Measurements from ENCODE around the gene STK26.

The STK26 gene

DNA sequence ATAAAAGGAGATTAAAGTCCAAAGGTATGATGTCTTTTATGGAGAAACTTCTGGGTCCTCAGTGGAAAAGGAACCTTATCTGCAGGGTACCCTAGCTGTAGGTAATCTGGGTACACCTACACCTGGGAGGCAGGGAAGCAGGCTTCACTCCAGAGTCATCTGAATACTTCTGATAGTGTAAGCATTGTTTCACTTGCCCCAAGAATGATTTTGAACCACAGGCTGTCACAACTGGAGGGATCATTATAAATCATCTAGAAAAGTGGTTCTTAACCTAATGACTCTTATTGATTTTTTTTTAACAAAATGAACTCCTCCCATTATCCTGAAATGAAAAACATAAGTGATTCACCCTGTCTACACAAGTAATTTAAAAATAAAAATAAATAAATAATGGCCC, 44.0 kb upstream of the STK26 start:
- TF ChIP-seq, protein P1, sequence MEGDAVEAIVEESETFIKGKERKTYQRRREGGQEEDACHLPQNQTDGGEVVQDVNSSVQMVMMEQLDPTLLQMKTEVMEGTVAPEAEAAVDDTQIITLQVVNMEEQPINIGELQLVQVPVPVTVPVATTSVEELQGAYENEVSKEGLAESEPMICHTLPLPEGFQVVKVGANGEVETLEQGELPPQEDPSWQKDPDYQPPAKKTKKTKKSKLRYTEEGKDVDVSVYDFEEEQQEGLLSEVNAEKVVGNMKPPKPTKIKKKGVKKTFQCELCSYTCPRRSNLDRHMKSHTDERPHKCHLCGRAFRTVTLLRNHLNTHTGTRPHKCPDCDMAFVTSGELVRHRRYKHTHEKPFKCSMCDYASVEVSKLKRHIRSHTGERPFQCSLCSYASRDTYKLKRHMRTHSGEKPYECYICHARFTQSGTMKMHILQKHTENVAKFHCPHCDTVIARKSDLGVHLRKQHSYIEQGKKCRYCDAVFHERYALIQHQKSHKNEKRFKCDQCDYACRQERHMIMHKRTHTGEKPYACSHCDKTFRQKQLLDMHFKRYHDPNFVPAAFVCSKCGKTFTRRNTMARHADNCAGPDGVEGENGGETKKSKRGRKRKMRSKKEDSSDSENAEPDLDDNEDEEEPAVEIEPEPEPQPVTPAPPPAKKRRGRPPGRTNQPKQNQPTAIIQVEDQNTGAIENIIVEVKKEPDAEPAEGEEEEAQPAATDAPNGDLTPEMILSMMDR (IDR thresholded peaks at IDR 0.05; ENCODE audit: borderline replicate concordance, extremely low read depth, low read length, poor library complexity, severe bottlenecking): no peak
- TF ChIP-seq EZH2 (IDR thresholded peaks at IDR 0.05; ENCODE audit: borderline replicate concordance, low read depth, low read length, severe bottlenecking): no peak
- no peak overlapping the region for H3K27ac ChIP-seq (ENCODE audit: low read length)
- no peaks in the 10 kb centered on the region for H3K9me3 ChIP-seq (ENCODE audit: insufficient read depth, low read length, severe bottlenecking)
- H4K20me1 ChIP-seq (ENCODE audit: insufficient read depth, low read length): no peaks in the 10 kb centered on the region
- DNase-seq (no peak), ATAC-seq (ENCODE audit: insufficient read depth, low read depth) (no peak)
- H3K36me3 ChIP-seq (ENCODE audit: insufficient read depth, low read length): no peaks in the 10 kb centered on the region
- H3K4me2 ChIP-seq (ENCODE audit: insufficient read depth, low read length): no peak overlapping the region
- H2AFZ ChIP-seq (ENCODE audit: low read depth, low read length): no peak overlapping the region
- H3K4me3 ChIP-seq (ENCODE audit: low read depth in 1 of 2, low read length in 2 of 2): no peak overlapping the region
- no peaks in the 10 kb centered on the region for H3K27me3 ChIP-seq (ENCODE audit: insufficient read depth, low read length, poor library complexity)
- no peak overlapping the region for H3K9ac ChIP-seq (ENCODE audit: low read depth, low read length)
- H3K4me1 ChIP-seq (ENCODE audit: insufficient read depth, low read length): no peaks in the 10 kb centered on the region
- H3K79me2 ChIP-seq (ENCODE audit: insufficient read depth, low read length): no peaks in the 10 kb centered on the region

DNA sequence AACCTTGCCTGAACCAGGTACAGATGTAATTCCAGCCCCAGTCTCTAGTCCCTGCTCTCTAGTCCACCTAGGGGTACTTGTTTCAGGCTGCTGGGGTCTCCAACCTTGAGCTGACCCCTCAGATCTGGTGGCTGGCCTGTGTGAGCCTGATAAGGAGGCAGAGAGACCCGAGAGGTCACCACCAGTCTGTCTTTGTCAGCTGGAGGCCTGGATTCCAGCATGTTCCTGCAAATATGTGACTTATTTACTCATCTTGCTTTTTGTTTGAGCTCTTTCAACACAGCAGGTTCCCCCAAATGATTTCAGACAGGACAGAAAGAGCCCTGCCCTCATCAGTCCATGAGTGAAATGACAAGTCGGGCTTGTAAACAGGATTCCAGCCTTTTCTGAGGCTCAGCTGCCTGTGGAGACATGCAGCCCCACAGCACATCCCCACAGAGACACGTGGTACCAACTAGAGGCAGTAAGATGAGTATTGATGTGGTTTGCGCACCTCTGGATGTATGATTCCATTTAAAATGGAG, 37.5 kb upstream of the STK26 start:
- H3K9me3 ChIP-seq (ENCODE audit: insufficient read depth, low read length, severe bottlenecking): no peaks in the 10 kb centered on the region
- ATAC-seq (ENCODE audit: insufficient read depth, low read depth): peak; percentile 67
- H3K4me1 ChIP-seq (ENCODE audit: insufficient read depth, low read length): peaks cover 39% of the 10 kb centered on the region
- no peak overlapping the region for H3K4me3 ChIP-seq (ENCODE audit: low read depth in 1 of 2, low read length in 2 of 2)
- TF ChIP-seq EZH2 (IDR thresholded peaks at IDR 0.05; ENCODE audit: borderline replicate concordance, low read depth, low read length, severe bottlenecking): no peak
- TF ChIP-seq, protein P1 (IDR thresholded peaks at IDR 0.05; ENCODE audit: borderline replicate concordance, extremely low read depth, low read length, poor library complexity, severe bottlenecking): peak; percentile 31
- H3K36me3 ChIP-seq (ENCODE audit: insufficient read depth, low read length): no peaks in the 10 kb centered on the region
- peak overlapping the region; percentile 64 for H2AFZ ChIP-seq (ENCODE audit: low read depth, low read length)
- peak; percentile 59 for DNase-seq
- peak overlapping the region; percentile 78 for H3K27ac ChIP-seq (ENCODE audit: low read length)
- H3K4me2 ChIP-seq (ENCODE audit: insufficient read depth, low read length): no peak overlapping the region
- no peak overlapping the region for H3K9ac ChIP-seq (ENCODE audit: low read depth, low read length)
- H3K27me3 ChIP-seq (ENCODE audit: insufficient read depth, low read length, poor library complexity): no peaks in the 10 kb centered on the region
- no peaks in the 10 kb centered on the region for H4K20me1 ChIP-seq (ENCODE audit: insufficient read depth, low read length)
- H3K79me2 ChIP-seq (ENCODE audit: insufficient read depth, low read length): no peaks in the 10 kb centered on the region

DNA sequence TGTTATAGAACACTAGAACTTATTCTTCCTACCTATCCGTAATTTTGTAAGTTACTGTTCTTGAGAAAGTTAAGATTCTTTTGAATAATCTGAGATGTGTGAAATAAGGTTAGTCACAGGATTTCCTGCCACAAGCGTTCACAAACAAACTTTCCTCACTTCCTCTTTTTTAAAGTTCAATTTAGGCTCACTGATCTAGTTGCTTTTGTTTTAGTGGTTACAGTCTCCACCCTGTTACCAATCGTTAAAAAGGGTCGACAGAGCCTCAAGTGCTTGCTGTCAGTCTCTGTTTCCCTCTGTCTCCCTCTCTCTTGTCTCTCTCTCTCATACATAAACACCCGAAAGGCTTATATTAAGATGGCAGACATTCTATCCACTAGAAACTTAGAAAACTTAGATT, 35.9 kb upstream of the STK26 start:
- Histone ChIP-seq H3K79me2 (ENCODE audit: insufficient read depth, low read length) (no peaks in the 10 kb centered on the region), H3K9me3 (ENCODE audit: insufficient read depth, low read length, severe bottlenecking) (no peaks in the 10 kb centered on the region), H3K27me3 (ENCODE audit: insufficient read depth, low read length, poor library complexity) (no peaks in the 10 kb centered on the region), H3K9ac (ENCODE audit: low read depth, low read length) (peak overlapping the region; percentile 54), H3K27ac (ENCODE audit: low read length) (peak overlapping the region; percentile 90), H3K4me1 (ENCODE audit: insufficient read depth, low read length) (peaks cover 39% of the 10 kb centered on the region), H3K4me2 (ENCODE audit: insufficient read depth, low read length) (peak overlapping the region; percentile 52), H2AFZ (ENCODE audit: low read depth, low read length) (peak overlapping the region; percentile 81), H3K4me3 (ENCODE audit: low read depth in 1 of 2, low read length in 2 of 2) (peak overlapping the region in 1 of 2 experiments; percentile 31; a peak in 2 of 4 replicates), H3K36me3 (ENCODE audit: insufficient read depth, low read length) (no peaks in the 10 kb centered on the region), H4K20me1 (ENCODE audit: insufficient read depth, low read length) (no peaks in the 10 kb centered on the region)
- peak; percentile 55 for DNase-seq
- ATAC-seq (ENCODE audit: insufficient read depth, low read depth): peak; percentile 94
- no peak for TF ChIP-seq EZH2 (IDR thresholded peaks at IDR 0.05; ENCODE audit: borderline replicate concordance, low read depth, low read length, severe bottlenecking)
- TF ChIP-seq, protein P1 (IDR thresholded peaks at IDR 0.05; ENCODE audit: borderline replicate concordance, extremely low read depth, low read length, poor library complexity, severe bottlenecking): no peak
